Measurements from ENCODE around the gene STAT1.
A peak's percentile ranks its signal among the peaks of the same experiment; 100 is the strongest.

STAT1 gene

DNA sequence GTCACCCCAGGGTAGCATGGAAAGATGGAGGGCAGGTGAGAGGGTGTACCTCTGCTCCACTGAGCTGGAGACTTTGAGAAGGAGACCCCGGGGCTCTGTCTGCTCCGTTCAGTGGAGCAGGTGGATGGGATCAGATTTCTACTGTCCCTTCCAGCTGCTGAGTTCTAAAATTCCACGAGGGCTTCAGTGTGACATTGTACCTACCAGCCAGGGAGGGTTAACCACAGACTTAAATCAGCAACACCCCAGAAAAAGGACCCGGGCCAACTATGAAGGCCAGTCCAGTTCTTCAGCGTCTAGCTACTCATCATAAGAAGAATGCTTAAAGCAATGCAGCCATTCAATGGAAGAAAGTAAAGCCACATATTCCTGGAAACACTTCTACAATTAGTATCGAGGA lies 23.8 kb downstream of the STAT1 start:
- no peak for TF ChIP-seq POLR2A (IDR thresholded peaks at IDR 0.05; ENCODE audit: low read depth, low read length)
- TF ChIP-seq POLR2AphosphoS5 (IDR thresholded peaks at IDR 0.05; ENCODE audit: low read depth, low read length): peak; percentile 39; the same call in 1 of the 2 replicates
- no peak for TF ChIP-seq TAF1 (IDR thresholded peaks at IDR 0.05; ENCODE audit: borderline replicate concordance, low read depth, low read length)
- DNase-seq (ENCODE audit: insufficient read length) (no peak), FAIRE-seq (no peak)

DNA sequence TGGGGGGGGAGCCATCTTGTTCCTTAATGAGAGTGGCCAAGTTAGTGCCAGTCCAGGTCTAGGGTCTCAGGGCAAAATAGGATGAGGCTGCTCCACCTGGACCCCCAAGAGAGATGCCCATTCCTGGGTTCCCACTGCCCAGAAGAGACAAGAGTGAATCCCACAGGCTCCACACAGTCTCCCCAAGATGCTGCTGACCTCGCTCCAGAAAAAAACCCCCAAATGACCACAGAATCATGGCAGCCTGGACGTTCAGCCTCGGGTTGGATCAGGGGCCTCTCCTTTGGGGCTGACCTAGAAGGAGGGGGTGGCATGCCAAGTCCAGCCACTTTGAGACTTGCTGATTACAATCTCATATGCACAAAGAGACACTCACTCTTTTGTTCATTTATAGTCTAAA lies 25.1 kb downstream of the STAT1 start:
- FAIRE-seq: no peak
- no peak for DNase-seq (ENCODE audit: insufficient read length)
- peak; percentile 61; the same call in 1 of the 2 replicates for TF ChIP-seq POLR2A (IDR thresholded peaks at IDR 0.05; ENCODE audit: low read depth, low read length)
- peak; percentile 43; the same call in 1 of the 2 replicates for TF ChIP-seq POLR2AphosphoS5 (IDR thresholded peaks at IDR 0.05; ENCODE audit: low read depth, low read length)
- no peak for TF ChIP-seq TAF1 (IDR thresholded peaks at IDR 0.05; ENCODE audit: borderline replicate concordance, low read depth, low read length)

DNA sequence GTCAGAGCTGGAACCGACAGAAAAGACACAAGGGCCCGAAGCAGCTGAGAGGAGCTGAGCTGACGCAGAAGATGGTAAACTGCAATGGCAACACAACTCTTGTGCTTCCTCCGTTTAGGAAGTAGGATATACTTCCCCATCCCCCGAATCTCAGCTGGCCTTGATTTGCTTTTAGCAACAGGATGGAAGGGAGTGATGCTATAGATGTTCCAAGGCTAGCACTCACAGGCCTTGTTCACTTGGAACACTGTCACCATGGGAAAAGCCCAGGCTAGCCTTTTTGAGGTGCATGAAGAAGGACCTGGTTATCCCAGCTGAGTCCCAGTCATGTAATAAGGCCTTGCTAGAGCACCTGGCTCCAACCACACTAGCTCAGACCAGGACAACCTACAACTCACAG lies 26.0 kb downstream of the STAT1 start:
- FAIRE-seq (no peak), DNase-seq (ENCODE audit: insufficient read length) (no peak)
- peak; percentile 35; the same call in 1 of the 2 replicates for TF ChIP-seq POLR2A (IDR thresholded peaks at IDR 0.05; ENCODE audit: low read depth, low read length)
- no peak for TF ChIP-seq TAF1 (IDR thresholded peaks at IDR 0.05; ENCODE audit: borderline replicate concordance, low read depth, low read length)
- peak; percentile 76 for TF ChIP-seq POLR2AphosphoS5 (IDR thresholded peaks at IDR 0.05; ENCODE audit: low read depth, low read length)

DNA sequence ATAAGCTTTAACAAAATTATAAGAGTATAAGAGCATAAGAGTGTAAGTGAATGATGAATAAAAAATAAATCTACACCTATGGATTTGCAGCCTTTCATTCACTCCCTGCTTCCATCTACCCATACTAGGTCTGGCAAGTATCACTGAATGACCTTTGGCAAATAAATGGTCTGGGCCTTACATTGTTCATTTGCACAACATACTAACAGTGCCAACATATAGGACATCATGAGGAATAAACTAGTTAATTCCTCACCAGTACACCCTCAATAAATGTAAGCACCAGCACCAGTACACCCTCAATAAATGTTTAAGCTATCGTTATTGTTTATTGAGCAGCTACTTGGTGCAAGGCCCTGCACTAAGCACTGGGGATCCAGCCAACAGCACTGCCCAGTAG lies 26.9 kb downstream of the STAT1 start:
- TF ChIP-seq TAF1 (IDR thresholded peaks at IDR 0.05; ENCODE audit: borderline replicate concordance, low read depth, low read length) (no peak), POLR2AphosphoS5 (IDR thresholded peaks at IDR 0.05; ENCODE audit: low read depth, low read length) (peak; percentile 51; the same call in 1 of the 2 replicates), POLR2A (IDR thresholded peaks at IDR 0.05; ENCODE audit: low read depth, low read length) (peak; percentile 55)
- DNase-seq (ENCODE audit: insufficient read length) (no peak), FAIRE-seq (no peak)

DNA sequence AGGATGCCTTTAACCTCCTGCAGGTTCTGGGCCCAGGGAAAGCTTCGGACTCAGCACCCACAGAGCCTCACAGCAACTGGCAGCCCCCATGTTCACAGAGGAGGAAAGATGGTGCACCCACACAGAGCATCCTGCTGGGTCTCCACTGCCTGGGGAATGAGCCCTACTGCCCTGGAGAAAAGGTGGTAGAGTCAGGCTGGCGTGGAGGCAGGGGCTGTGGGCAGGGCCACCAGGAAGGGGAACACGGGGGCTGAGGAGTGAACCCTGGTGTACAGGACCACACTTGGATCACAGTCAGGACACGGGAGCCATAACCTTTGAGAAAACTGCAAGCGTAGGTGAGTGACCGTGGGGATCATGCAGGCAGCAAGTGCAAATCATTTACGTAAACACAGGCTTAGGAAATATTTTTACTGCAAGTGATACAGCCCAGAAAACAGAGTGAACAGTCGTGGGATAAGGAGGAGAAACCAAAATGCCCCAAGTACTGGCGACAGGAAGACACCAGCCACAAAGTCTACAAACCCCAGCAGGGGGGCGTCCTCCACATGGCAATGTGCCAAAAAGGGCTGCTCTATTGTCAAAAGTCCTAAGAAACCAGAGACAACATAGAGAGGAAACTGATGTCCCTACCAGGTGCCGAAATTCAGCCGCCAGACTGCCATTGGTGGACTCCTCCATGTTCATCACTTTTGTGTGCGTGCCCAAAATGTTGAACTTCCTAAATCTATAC lies 27.6 kb downstream of the STAT1 start:
- no peak for DNase-seq (ENCODE audit: insufficient read length)
- no peak for FAIRE-seq
- TF ChIP-seq POLR2A (IDR thresholded peaks at IDR 0.05; ENCODE audit: low read depth, low read length) (peak; percentile 6; the same call in 1 of the 2 replicates), TAF1 (IDR thresholded peaks at IDR 0.05; ENCODE audit: borderline replicate concordance, low read depth, low read length) (no peak)

DNA sequence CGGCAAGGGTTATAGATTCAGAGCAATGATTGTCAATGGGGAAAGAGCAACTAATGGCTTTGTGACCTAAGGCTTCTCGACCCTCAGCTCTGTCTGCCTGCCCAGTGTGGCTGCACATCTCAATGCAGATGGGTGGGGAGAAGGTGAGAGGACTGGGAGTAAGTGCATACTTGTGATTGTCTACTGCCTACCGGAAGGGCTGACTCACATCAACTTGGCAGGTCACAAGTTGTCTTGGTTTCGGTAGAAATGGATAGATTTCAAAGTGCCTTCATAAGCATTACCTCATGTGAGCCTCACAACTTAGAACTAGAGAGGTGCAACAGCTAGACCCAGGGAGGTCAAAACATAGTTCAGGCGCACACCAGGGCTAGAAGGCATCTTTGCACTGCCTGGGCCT lies 29.4 kb downstream of the STAT1 start:
- TF ChIP-seq POLR2A (IDR thresholded peaks at IDR 0.05; ENCODE audit: low read depth, low read length) (peak; percentile 64; the same call in 1 of the 2 replicates), TAF1 (IDR thresholded peaks at IDR 0.05; ENCODE audit: borderline replicate concordance, low read depth, low read length) (no peak), POLR2AphosphoS5 (IDR thresholded peaks at IDR 0.05; ENCODE audit: low read depth, low read length) (peak; percentile 79)
- DNase-seq (ENCODE audit: insufficient read length) (no peak), FAIRE-seq (no peak)

DNA sequence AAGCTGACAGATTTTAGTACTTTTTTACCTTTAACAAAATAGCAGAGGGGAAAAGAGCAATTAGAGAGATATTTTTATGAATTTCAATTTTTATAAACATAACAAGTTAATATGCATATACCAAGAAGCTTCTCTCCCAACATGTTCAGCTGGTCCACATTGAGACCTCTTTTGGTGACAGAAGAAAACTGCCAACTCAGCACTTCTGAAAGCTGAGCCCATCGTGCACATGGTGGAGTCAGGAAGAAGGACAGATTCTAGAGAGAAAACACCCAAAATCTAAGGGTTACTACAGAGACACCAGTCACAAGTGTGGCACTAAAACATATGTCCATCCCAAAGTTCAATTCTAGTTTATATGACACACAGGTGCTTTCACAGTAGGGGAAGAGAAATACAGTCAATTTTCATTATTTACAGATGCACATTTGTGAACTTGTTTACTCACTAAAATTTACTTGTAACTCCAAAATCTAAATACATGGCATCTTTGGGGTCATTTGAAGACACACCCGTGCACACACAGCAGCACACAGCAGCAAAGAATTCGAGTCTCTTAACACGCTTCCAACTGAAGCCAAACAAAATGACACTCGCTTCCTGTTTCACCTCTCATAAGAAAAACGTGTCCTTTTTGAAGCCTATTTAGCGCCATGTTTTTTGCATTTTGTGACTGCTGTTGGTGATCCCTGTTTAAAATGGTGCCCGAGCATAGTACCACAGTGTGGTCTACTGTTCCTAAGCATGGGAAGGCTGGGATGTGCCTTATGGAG lies 31.5 kb downstream of the STAT1 start:
- DNase-seq (ENCODE audit: insufficient read length) (no peak), FAIRE-seq (no peak)
- peak; percentile 66; the same call in 1 of the 2 replicates for TF ChIP-seq POLR2A (IDR thresholded peaks at IDR 0.05; ENCODE audit: low read depth, low read length)
- TF ChIP-seq POLR2AphosphoS5 (IDR thresholded peaks at IDR 0.05; ENCODE audit: low read depth, low read length): peak; percentile 65; the same call in 1 of the 2 replicates
- no peak for TF ChIP-seq TAF1 (IDR thresholded peaks at IDR 0.05; ENCODE audit: borderline replicate concordance, low read depth, low read length)

DNA sequence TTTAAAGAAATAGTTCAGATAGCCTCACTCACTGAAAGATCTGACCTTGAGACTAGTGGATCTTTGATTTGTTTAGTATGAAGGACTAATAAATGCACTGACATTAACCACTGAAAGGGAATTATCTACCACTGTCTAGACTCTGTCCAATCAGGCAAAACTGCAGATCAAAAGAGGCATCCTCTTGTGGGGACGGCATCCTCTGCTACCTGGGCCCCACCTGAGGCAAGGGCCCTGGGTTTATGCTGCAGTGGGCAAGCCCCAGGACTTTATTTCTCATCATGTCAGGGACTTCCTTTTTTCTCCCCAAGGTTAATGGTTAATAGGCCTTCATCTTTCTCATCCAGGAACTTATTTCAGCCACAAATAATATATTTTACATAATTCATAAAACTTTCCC lies 32.2 kb downstream of the STAT1 start:
- no peak for DNase-seq (ENCODE audit: insufficient read length)
- no peak for FAIRE-seq
- no peak; the same call in 1 of the 2 replicates for TF ChIP-seq POLR2AphosphoS5 (IDR thresholded peaks at IDR 0.05; ENCODE audit: low read depth, low read length)
- no peak for TF ChIP-seq TAF1 (IDR thresholded peaks at IDR 0.05; ENCODE audit: borderline replicate concordance, low read depth, low read length)
- TF ChIP-seq POLR2A (IDR thresholded peaks at IDR 0.05; ENCODE audit: low read depth, low read length): no peak

DNA sequence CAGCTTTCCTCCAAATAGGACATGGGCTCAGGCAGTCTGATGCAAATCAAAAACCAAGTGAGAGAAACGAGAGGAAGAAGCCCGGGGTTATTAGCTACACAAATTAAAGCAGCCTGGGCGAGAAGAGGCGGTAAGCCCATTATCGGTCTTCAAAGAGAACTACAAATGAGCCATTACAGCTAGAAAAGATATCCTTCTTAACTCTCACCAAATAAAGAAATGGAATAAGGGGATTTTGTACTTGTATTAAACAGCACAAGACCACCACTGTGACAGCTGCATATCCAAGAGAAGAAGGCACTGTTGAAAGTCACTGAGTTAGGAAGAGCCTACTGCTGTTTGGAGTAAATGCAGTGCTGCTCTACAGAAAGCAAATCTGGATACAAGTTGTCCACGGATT lies 32.6 kb downstream of the STAT1 start:
- no peak for FAIRE-seq

DNA sequence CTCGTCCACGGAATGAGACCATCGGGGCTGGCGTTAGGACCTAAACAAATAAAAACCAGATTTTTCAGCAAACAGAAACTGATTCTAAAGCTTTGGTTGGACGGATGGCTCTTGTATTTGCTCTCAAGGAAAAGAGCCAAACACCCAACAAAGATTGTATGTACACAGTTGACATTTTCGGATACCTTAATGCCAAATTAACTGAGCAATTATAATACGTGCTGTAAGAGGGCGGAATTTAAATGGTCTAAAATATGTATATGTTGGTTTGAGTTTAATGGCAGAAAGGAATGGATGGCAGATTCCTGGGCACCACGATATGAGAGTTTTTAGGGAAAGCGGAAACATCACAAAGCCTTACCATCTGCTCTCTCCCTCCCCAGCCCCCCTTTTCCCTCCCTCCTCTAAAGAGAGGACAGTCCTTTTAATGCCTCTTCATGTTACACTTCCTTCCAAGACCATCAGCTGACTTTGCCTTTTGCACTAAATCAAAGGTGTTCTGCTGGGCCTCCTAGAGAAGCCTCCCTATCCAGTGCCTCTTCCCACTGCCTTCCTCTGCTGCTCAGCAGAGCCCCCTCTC lies 33.3 kb downstream of the STAT1 start:
- DNase-seq (ENCODE audit: insufficient read length) (no peak), FAIRE-seq (no peak)

More for the DNA sequence above, 32.6 kb downstream of the STAT1 start:
- TF ChIP-seq TAF1 (IDR thresholded peaks at IDR 0.05; ENCODE audit: borderline replicate concordance, low read depth, low read length): no peak
- TF ChIP-seq POLR2A (IDR thresholded peaks at IDR 0.05; ENCODE audit: low read depth, low read length): no peak
- no peak for TF ChIP-seq POLR2AphosphoS5 (IDR thresholded peaks at IDR 0.05; ENCODE audit: low read depth, low read length)
- DNase-seq (ENCODE audit: insufficient read length): no peak

DNA sequence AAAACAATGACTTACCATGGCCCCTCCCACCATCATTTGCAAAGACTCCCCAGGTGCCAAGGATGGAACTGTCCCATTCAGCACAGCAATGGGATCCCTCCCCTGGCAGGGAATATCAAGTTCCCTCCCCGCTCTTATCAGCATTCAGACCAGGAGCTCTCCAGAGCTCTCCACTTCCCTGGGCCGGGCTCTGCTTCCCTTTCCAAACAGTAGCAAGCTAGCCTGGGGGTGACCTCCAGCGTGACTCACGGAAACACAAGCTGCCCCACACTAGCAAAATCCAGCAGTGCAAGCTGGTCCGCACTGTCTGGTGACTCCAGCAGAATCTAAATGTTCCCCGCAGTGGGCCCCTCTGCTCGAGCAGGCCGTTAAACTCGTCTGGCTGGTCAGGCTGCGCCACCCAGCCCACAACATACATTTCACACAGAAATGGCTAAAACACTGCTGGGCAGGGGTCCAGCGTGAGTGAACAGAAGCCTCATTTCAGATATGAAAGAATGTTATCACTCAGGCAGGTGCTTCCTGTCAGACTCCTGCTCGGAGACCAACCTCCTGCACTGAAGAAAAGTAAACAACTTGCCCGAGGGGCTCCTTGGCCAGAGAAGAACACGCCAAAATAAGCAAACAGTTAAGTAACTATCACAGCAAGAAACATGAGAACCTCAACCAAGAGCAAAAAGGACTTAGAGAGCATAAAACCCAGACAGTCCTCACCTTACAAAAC lies 33.9 kb downstream of the STAT1 start:
- TF ChIP-seq TAF1 (IDR thresholded peaks at IDR 0.05; ENCODE audit: borderline replicate concordance, low read depth, low read length): no peak
- peak; percentile 29; the same call in 1 of the 2 replicates for TF ChIP-seq POLR2A (IDR thresholded peaks at IDR 0.05; ENCODE audit: low read depth, low read length)
- TF ChIP-seq POLR2AphosphoS5 (IDR thresholded peaks at IDR 0.05; ENCODE audit: low read depth, low read length): no peak; the same call in none of the 2 replicates
- DNase-seq (ENCODE audit: insufficient read length): no peak
- no peak for FAIRE-seq

More for the DNA sequence above, 33.3 kb downstream of the STAT1 start:
- TF ChIP-seq POLR2A (IDR thresholded peaks at IDR 0.05; ENCODE audit: low read depth, low read length): peak; percentile 37
- no peak for TF ChIP-seq TAF1 (IDR thresholded peaks at IDR 0.05; ENCODE audit: borderline replicate concordance, low read depth, low read length)
- TF ChIP-seq POLR2AphosphoS5 (IDR thresholded peaks at IDR 0.05; ENCODE audit: low read depth, low read length): peak; percentile 76

All from GM12892 (cell line).